ENCODE data around the gene IL13. TPM values are rescaled to one million over a fixed set of nuclear protein-coding genes. Genes with fewer than 3 reads are reported as not detected.

Gene IL13
- total and polyA plus RNA-seq, 2 donors (not counting 3 experiments of a cell fraction or from before 2014, with no cell fraction given), result 0.06 TPM; not detected in 1

GRCh38 chr5:132644177-132644576, 13.8 kb upstream of the IL13 start:
- no peaks in the 10 kb centered on the region for H3K27me3 ChIP-seq (ENCODE audit: control insufficient read depth in 2 of 2, insufficient read depth in 2 of 2, low read length in 2 of 2)
- no peaks in the 10 kb centered on the region for H3K9me1 ChIP-seq (replicated peaks; ENCODE audit: control insufficient read depth, extremely low read depth, insufficient read depth, low read length)
- H3K27ac ChIP-seq (ENCODE audit: insufficient read depth, low read depth, low read length), result no peak overlapping the region
- no peaks in the 10 kb centered on the region for H3K9me3 ChIP-seq (replicated peaks; ENCODE audit: control insufficient read depth, insufficient read depth, low read length)
- no peak overlapping the region for H2AFZ ChIP-seq (ENCODE audit: low read depth, low read length)
- FAIRE-seq, result no peak
- no peaks in the 10 kb centered on the region for H3K79me2 ChIP-seq (ENCODE audit: control insufficient read depth, insufficient read depth, low read length)
- POLR2A ChIA-PET, result no interaction called here
- intact Hi-C loops (cut with micrococcal nuclease) (no loop called here), dilution Hi-C loops (cut with MboI; ENCODE audit: extremely low pct_ligation_motif_present, low sequenced_read_pairs) (no loop called here)
- no peak overlapping the region for H3K4me3 ChIP-seq (replicated peaks in 1 of 3; ENCODE audit: insufficient read depth in 1 of 3, low read depth in 1 of 3, low read length in 3 of 3)
- CTCF ChIA-PET, result no interaction called here
- no peak overlapping the region for H3K4me2 ChIP-seq (ENCODE audit: insufficient read depth, low read length)
- no peak for DNase-seq (ENCODE audit: low read depth, low spot score)
- BruUV-seq (replicated peaks), result no TSS peak
- H3K4me1 ChIP-seq (ENCODE audit: control insufficient read depth, extremely low read depth, insufficient read depth, low read length), result no peaks in the 10 kb centered on the region
- TF ChIP-seq POLR2AphosphoS5 (IDR thresholded peaks at IDR 0.05; ENCODE audit: insufficient read depth, low read depth, low read length), result no peak
- no peak for TF ChIP-seq POLR2A (IDR thresholded peaks at IDR 0.05; ENCODE audit: low read depth, low read length)
- TF ChIP-seq, protein P1, sequence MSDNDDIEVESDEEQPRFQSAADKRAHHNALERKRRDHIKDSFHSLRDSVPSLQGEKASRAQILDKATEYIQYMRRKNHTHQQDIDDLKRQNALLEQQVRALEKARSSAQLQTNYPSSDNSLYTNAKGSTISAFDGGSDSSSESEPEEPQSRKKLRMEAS (IDR thresholded peaks at IDR 0.05; ENCODE audit: insufficient read depth, insufficient read length), result no peak
- peaks cover 0 to 9% of the 10 kb centered on the region in 2 experiments for H3K36me3 ChIP-seq (ENCODE audit: control insufficient read depth in 2 of 2, extremely low read depth in 1 of 2, insufficient read depth in 2 of 2, low read length in 2 of 2)
- H3K9ac ChIP-seq (replicated peaks; ENCODE audit: extremely low read depth, insufficient read depth, low read length), result no peak overlapping the region
- no peaks in the 10 kb centered on the region for H4K20me1 ChIP-seq (replicated peaks; ENCODE audit: control insufficient read depth, extremely low read depth, insufficient read depth, low read length)

- H3K4me2 ChIP-seq (ENCODE audit: insufficient read depth, low read length), result no peak overlapping the region
- H3K9me3 ChIP-seq (replicated peaks; ENCODE audit: control insufficient read depth, insufficient read depth, low read length), result no peaks in the 10 kb centered on the region
- H3K9ac ChIP-seq (replicated peaks; ENCODE audit: extremely low read depth, insufficient read depth, low read length), result no peak overlapping the region
- H3K4me1 ChIP-seq (ENCODE audit: control insufficient read depth, extremely low read depth, insufficient read depth, low read length), result no peaks in the 10 kb centered on the region
- H3K4me3 ChIP-seq (replicated peaks in 1 of 3; ENCODE audit: insufficient read depth in 1 of 3, low read depth in 1 of 3, low read length in 3 of 3), result no peak overlapping the region
- H3K9me1 ChIP-seq (replicated peaks; ENCODE audit: control insufficient read depth, extremely low read depth, insufficient read depth, low read length), result no peaks in the 10 kb centered on the region
- no peaks in the 10 kb centered on the region for H3K79me2 ChIP-seq (ENCODE audit: control insufficient read depth, insufficient read depth, low read length)
- no peak for DNase-seq (ENCODE audit: low read depth, low spot score)
- no peak overlapping the region for H2AFZ ChIP-seq (ENCODE audit: low read depth, low read length)
- no peak overlapping the region for H3K27ac ChIP-seq (ENCODE audit: insufficient read depth, low read depth, low read length)
- peaks cover 0 to 3% of the 10 kb centered on the region in 2 experiments for H3K36me3 ChIP-seq (ENCODE audit: control insufficient read depth in 2 of 2, extremely low read depth in 1 of 2, insufficient read depth in 2 of 2, low read length in 2 of 2)
- H3K27me3 ChIP-seq (ENCODE audit: control insufficient read depth in 2 of 2, insufficient read depth in 2 of 2, low read length in 2 of 2), result peaks cover 0 to 2% of the 10 kb centered on the region in 2 experiments
- no peak for FAIRE-seq
- dilution Hi-C loops (cut with MboI; ENCODE audit: extremely low pct_ligation_motif_present, low sequenced_read_pairs), result no loop called here
- ChIA-PET CTCF (interaction anchor here (0.8 to 1.6 kb wide), 4 partner anchors 8 to 173 kb away, joined by 3 to 4 read pairs (median 4); no protein-coding TSS in a partner anchor), POLR2A (no interaction called here)
- no peaks in the 10 kb centered on the region for H4K20me1 ChIP-seq (replicated peaks; ENCODE audit: control insufficient read depth, extremely low read depth, insufficient read depth, low read length)
- intact Hi-C loops (cut with micrococcal nuclease), result no loop called here
- TF ChIP-seq MYC (IDR thresholded peaks at IDR 0.05; ENCODE audit: low read depth, low read length) (no peak), GATA2 (IDR thresholded peaks at IDR 0.05; ENCODE audit: insufficient read depth, insufficient read length, low read depth, low read length) (no peak), FOS (IDR thresholded peaks at IDR 0.05; ENCODE audit: borderline replicate concordance, insufficient read depth, low read length) (no peak), POLR2AphosphoS5 (IDR thresholded peaks at IDR 0.05; ENCODE audit: insufficient read depth, low read depth, low read length) (no peak), JUN (IDR thresholded peaks at IDR 0.05; ENCODE audit: borderline replicate concordance, insufficient read depth, insufficient read length, low read depth) (no peak), EZH2 (IDR thresholded peaks at IDR 0.05; ENCODE audit: borderline replicate concordance, low read depth, low read length, severe bottlenecking) (no peak), POLR2A (IDR thresholded peaks at IDR 0.05; ENCODE audit: low read depth, low read length) (no peak)
- TF ChIP-seq, protein P2, sequence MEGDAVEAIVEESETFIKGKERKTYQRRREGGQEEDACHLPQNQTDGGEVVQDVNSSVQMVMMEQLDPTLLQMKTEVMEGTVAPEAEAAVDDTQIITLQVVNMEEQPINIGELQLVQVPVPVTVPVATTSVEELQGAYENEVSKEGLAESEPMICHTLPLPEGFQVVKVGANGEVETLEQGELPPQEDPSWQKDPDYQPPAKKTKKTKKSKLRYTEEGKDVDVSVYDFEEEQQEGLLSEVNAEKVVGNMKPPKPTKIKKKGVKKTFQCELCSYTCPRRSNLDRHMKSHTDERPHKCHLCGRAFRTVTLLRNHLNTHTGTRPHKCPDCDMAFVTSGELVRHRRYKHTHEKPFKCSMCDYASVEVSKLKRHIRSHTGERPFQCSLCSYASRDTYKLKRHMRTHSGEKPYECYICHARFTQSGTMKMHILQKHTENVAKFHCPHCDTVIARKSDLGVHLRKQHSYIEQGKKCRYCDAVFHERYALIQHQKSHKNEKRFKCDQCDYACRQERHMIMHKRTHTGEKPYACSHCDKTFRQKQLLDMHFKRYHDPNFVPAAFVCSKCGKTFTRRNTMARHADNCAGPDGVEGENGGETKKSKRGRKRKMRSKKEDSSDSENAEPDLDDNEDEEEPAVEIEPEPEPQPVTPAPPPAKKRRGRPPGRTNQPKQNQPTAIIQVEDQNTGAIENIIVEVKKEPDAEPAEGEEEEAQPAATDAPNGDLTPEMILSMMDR (IDR thresholded peaks at IDR 0.05; ENCODE audit: extremely low read depth in 1 of 2, insufficient read depth in 1 of 2, low read depth in 1 of 2, low read length in 2 of 2), result no peak
- TF ChIP-seq, protein P1 (IDR thresholded peaks at IDR 0.05; ENCODE audit: insufficient read depth, insufficient read length), result no peak
- no TSS peak for BruUV-seq (replicated peaks)
Observed at GRCh38 chr5:132646583-132647266, 11.2 kb upstream of the IL13 start.
